ENCODE data around the gene HIGD1A. TPM values are rescaled to one million over a fixed set of nuclear protein-coding genes. Genes with fewer than 3 reads are reported as not detected.
A peak's percentile ranks its signal among the peaks of the same experiment; 100 is the strongest.

The HIGD1A gene
- total RNA-seq, 1 experiment from 2014 or later: 193 TPM

- in situ Hi-C loops (cut with HindIII; ENCODE audit: low pct_unique_long_range_greater_than_20kb, low sequenced_read_pairs): no loop called here
- peak; percentile 89 for DNase-seq (ENCODE audit: low read depth, low spot score)
These were observed 31.5 kb downstream of the HIGD1A start, which contains the start of gene CCDC13 for GRCh38 chr3:42772670-42773408. CCDC13 (minus strand) TSS chr3:42773253; CDS start chr3:42758345, 14,908 bp downstream.

- no peak for DNase-seq (ENCODE audit: low read depth, low spot score)
- in situ Hi-C loops (cut with HindIII; ENCODE audit: low pct_unique_long_range_greater_than_20kb, low sequenced_read_pairs): no loop called here
These were observed 33.0 kb downstream of the HIGD1A start for GRCh38 chr3:42771271-42771670.

- DNase-seq (ENCODE audit: low read depth, low spot score): no peak
- in situ Hi-C loops (cut with HindIII; ENCODE audit: low pct_unique_long_range_greater_than_20kb, low sequenced_read_pairs): no loop called here
These were observed 34.7 kb downstream of the HIGD1A start for GRCh38 chr3:42769477-42770131.

- no peak for DNase-seq (ENCODE audit: low read depth, low spot score)
- in situ Hi-C loops (cut with HindIII; ENCODE audit: low pct_unique_long_range_greater_than_20kb, low sequenced_read_pairs): no loop called here
These were observed 39.6 kb downstream of the HIGD1A start for GRCh38 chr3:42764561-42765295.

GRCh38 chr3:42764115-42764514 lies 40.2 kb downstream of the HIGD1A start:
- in situ Hi-C loops (cut with HindIII; ENCODE audit: low pct_unique_long_range_greater_than_20kb, low sequenced_read_pairs): no loop called here
- no peak for DNase-seq (ENCODE audit: low read depth, low spot score)

- in situ Hi-C loops (cut with HindIII; ENCODE audit: low pct_unique_long_range_greater_than_20kb, low sequenced_read_pairs): no loop called here
- DNase-seq (ENCODE audit: low read depth, low spot score): no peak
These were observed 41.3 kb downstream of the HIGD1A start for GRCh38 chr3:42763021-42763420.

GRCh38 chr3:42762046-42762724 lies 42.1 kb downstream of the HIGD1A start:
- in situ Hi-C loops (cut with HindIII; ENCODE audit: low pct_unique_long_range_greater_than_20kb, low sequenced_read_pairs): no loop called here
- no peak for DNase-seq (ENCODE audit: low read depth, low spot score)

GRCh38 chr3:42758126-42758525 lies 46.2 kb downstream of the HIGD1A start:
- DNase-seq (ENCODE audit: low read depth, low spot score): no peak
- in situ Hi-C loops (cut with HindIII; ENCODE audit: low pct_unique_long_range_greater_than_20kb, low sequenced_read_pairs): no loop called here

GRCh38 chr3:42756681-42757213 lies 47.5 kb downstream of the HIGD1A start:
- in situ Hi-C loops (cut with HindIII; ENCODE audit: low pct_unique_long_range_greater_than_20kb, low sequenced_read_pairs): no loop called here
- DNase-seq (ENCODE audit: low read depth, low spot score): no peak

GRCh38 chr3:42755681-42756578 lies 48.4 kb downstream of the HIGD1A start:
- peak; percentile 65 for DNase-seq (ENCODE audit: low read depth, low spot score)
- in situ Hi-C loops (cut with HindIII; ENCODE audit: low pct_unique_long_range_greater_than_20kb, low sequenced_read_pairs): no loop called here

GRCh38 chr3:42753757-42754156 lies 50.5 kb downstream of the HIGD1A start:
- DNase-seq (ENCODE audit: low read depth, low spot score): no peak
- in situ Hi-C loops (cut with HindIII; ENCODE audit: low pct_unique_long_range_greater_than_20kb, low sequenced_read_pairs): no loop called here

- DNase-seq (ENCODE audit: low read depth, low spot score): no peak
- in situ Hi-C loops (cut with HindIII; ENCODE audit: low pct_unique_long_range_greater_than_20kb, low sequenced_read_pairs): no loop called here
These were observed 51.3 kb downstream of the HIGD1A start for GRCh38 chr3:42752961-42753360.

GRCh38 chr3:42752441-42752840 lies 51.8 kb downstream of the HIGD1A start:
- DNase-seq (ENCODE audit: low read depth, low spot score): no peak
- in situ Hi-C loops (cut with HindIII; ENCODE audit: low pct_unique_long_range_greater_than_20kb, low sequenced_read_pairs): no loop called here

GRCh38 chr3:42751609-42752008 lies 52.7 kb downstream of the HIGD1A start:
- in situ Hi-C loops (cut with HindIII; ENCODE audit: low pct_unique_long_range_greater_than_20kb, low sequenced_read_pairs): no loop called here
- no peak for DNase-seq (ENCODE audit: low read depth, low spot score)

- in situ Hi-C loops (cut with HindIII; ENCODE audit: low pct_unique_long_range_greater_than_20kb, low sequenced_read_pairs): no loop called here
These were observed 53.5 kb downstream of the HIGD1A start for GRCh38 chr3:42750834-42751233.

GRCh38 chr3:42749753-42750231 lies 54.5 kb downstream of the HIGD1A start:
- DNase-seq (ENCODE audit: low read depth, low spot score): peak; percentile 36
- in situ Hi-C loops (cut with HindIII; ENCODE audit: low pct_unique_long_range_greater_than_20kb, low sequenced_read_pairs): no loop called here

More at GRCh38 chr3:42750834-42751233, 53.5 kb downstream of the HIGD1A start:
- DNase-seq (ENCODE audit: low read depth, low spot score): no peak

Data from SK-MEL-5 (cell line).